H1 (cell line): ENCODE results near the gene FRMD4A. TPM values are rescaled to one million over a fixed set of nuclear protein-coding genes. Genes with fewer than 3 reads are reported as not detected.

Experiments
- NANOG ChIP-seq: IDR thresholded peaks from 2 replicates; pipeline ENCODE4 v1.6.1; 2011; ENCODE audit warnings: low read length, low read depth, mild to moderate bottlenecking, inconsistent platforms; ENCODE audit not compliant: insufficient read depth, poor library complexity, severe bottlenecking
- polyA plus RNA-seq, 7 experiments: library from polyadenylated mRNA; depleted of rRNA in 3 of 7; stranded (reverse) in 5 of 7; unstranded in 2 of 7; fragments of >200 nt in 5 of 7; fragments of 200-250 nt in 2 of 7; gene quantifications; 1 replicate in 5 of 7; 2 replicates in 1 of 7; 4 replicates in 1 of 7; pipeline versions ENCODE4 v1.2.1 to v1.2.3, GENCODE V29; 2011 to 2013; ENCODE audit warnings: missing spikeins in 2 of 7, mixed read lengths in 2 of 7
- total RNA-seq: library from RNA; stranded (reverse); fragmentation: NEBNext Ultra II Directional; extraction: Animal tissue kit (Norgen Biotek cat#: 25700); gene quantifications from 2 replicates; pipeline ENCODE4 v1.2.1, GENCODE V29; 2021
- TF ChIP-seq, protein P1 (sequence below): IDR thresholded peaks from 2 replicates; pipeline ENCODE4 v1.6.1; 2012; ENCODE audit warnings: inconsistent platforms

Gene FRMD4A
- total and polyA plus RNA-seq, 2 of the 8 experiments (the other 6 are each of a cell fraction or from before 2014, with no cell fraction given), result 38.6 to 39.6 TPM

DNA sequence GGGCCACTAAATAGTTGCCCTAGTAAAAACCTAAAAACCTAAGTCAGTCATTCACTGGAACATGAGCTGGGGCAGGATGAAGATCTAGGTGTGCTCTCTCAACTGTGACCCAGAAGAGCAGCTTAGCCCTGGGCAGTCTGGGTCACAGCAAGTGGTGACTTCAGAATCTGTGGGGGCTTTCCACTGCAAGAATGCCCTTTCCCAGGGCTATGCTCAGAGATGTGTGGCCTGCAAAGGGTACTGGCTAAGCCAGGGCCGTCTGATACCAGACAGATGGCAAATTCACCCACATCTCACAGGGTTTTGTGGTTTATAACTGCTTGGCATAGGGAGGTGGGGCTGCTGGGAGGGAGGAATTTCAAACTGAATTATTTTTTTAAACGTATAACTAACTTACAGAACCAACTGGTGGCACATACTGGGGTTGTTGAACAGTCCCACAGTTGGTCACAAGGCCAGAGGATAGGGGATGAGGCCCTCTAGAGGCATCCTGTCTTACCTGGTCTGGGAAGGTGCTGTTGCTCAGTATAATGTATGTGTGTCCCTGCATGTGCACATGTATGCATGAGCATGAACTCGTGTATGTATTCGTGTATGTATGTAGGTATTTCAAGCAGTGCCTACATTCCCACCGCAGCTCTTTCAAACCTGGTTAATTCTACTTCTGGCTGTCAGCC, 680.7 kb downstream of the FRMD4A start (continued):
- no peak for TF ChIP-seq NANOG
- TF ChIP-seq, protein P1, sequence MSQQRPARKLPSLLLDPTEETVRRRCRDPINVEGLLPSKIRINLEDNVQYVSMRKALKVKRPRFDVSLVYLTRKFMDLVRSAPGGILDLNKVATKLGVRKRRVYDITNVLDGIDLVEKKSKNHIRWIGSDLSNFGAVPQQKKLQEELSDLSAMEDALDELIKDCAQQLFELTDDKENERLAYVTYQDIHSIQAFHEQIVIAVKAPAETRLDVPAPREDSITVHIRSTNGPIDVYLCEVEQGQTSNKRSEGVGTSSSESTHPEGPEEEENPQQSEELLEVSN, result no peak
